AG20443 (cell line): Measurements from ENCODE around the gene GALNT7.
"Not testable (repeated sequence)": the region's sequence is repeated elsewhere in the genome, so short reads cannot be mapped to it uniquely, and the experiment has no call there.

ENCODE experiments used
- DNase-seq: peaks from one replicate; pipeline ENCODE4 v3.0.0; 2012; ENCODE audit warnings: low spot score, mixed read lengths

The GALNT7 gene

GRCh38 chr4:173168396-173169177 is at the start of gene GALNT7:
Gene GALNT7, plus strand, starts transcription at chr4:173168811. Its CDS starts 25 bp downstream, at chr4:173168836.
- peak; percentile 80 for DNase-seq

DNA sequence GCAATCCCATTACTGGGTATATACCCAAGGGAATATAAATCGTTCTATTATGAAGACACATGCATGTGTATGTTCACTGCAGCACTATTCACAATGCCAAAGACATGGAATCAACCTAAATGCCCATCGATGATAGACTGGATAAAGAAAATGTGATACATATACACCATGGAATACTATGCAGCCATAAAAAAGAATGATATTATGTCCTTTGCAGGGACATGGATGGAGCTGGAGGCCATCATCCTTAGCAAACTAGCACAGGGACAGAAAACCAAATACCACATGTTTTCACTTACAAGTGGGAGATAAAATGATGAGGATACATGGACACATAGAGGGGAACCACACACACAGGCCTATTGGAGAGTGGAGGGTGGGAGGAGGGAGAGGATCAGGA is 49.8 kb upstream of the GALNT7 start:
- not testable (repeated sequence) for DNase-seq

DNA sequence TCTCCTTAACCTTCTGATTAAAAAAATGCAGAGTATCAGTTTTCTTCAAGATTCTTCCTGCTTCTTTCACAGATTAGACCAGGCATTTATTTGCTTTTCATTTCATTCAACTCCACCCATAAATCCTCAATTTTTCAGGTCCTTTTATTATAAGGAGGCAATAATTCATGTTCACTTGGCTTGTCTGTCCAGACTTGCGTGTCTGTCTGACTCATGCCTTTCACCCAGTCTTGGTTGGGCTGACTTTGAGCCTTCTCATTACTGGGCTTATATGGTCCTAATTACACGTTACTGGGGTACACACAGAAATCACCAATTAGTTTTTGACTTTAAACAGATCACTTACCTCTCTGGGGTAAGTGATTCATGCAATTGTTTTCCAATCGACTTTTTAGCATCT is 48.8 kb upstream of the GALNT7 start:
- no peak for DNase-seq

DNA sequence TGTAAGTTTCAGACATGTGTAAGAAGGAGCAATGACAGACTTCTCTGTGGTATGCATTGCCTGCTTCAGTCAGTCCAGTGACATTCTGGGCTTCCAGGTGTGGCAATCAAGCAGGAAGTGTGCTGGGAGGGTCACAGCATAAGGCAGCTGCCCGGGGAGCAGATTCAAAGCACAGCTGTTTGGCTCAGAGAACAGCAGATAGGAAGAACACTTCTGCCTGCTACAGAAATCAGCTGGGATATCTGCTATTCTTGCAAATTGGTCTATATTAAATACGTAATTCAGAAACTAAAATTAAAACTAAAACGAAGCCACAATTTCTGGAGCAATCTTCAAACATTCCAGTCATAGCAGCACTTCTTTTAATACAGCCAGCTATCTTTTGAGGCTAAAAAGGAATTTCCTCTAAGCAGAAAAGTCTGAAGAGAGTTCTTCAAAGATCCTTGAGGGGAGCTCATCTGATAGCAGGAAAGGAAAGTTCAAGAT is 47.5 kb upstream of the GALNT7 start:
- peak; percentile 30 for DNase-seq

GRCh38 chr4:173124209-173124865 is 44.3 kb upstream of the GALNT7 start:
- DNase-seq = no peak

- no peak for DNase-seq
Measured at GRCh38 chr4:173125216-173125812, 43.3 kb upstream of the GALNT7 start.

- no peak for DNase-seq
Measured at GRCh38 chr4:173128199-173128890, 40.3 kb upstream of the GALNT7 start.

GRCh38 chr4:173130687-173131086 is 37.9 kb upstream of the GALNT7 start:
- DNase-seq = no peak

GRCh38 chr4:173134426-173134825 is 34.2 kb upstream of the GALNT7 start:
- no peak for DNase-seq

GRCh38 chr4:173135241-173135847 is 33.3 kb upstream of the GALNT7 start:
- no peak for DNase-seq

- no peak for DNase-seq
Measured at GRCh38 chr4:173138624-173139023, 30.0 kb upstream of the GALNT7 start.

- no peak for DNase-seq
Measured at GRCh38 chr4:173139561-173139960, 29.1 kb upstream of the GALNT7 start.

DNA sequence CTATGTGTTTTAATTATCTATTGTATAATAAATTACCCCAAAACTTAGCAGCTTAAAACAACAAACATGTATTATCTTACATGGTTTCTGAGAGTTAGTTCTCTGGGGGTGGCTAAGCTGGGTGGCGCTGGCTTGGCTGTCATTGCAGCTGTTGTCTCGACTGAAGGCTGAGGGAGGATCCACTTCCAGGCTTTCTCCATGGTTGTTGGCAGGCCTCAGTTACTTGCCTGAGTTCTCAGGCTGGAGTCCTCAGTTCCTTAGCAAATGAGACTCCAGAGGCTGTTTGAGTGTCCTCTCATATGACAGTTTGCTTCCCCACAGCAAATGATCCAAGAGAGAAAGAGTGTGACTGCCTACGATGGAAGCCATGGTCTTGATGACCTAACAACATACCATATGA is 23.5 kb upstream of the GALNT7 start:
- DNase-seq = no peak

DNA sequence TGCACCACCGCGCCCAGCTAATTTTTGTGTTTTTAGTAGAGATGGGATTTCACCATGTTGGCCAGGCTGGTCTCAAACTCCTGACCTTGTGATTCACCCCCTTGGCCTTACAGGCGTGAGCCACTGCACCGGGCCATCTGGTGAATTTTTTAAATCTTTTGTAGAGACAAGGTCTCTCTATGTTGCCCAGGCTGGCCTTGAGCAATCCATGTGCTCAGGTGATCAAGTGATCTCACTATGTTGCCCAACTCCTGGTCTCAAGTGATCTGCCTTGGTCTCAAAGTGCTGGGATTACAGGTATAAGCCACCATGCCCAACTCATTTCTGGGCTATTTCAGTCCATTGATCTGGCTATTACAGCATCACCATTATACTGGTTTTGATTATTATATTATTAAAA is 22.2 kb upstream of the GALNT7 start:
- no peak for DNase-seq

DNA sequence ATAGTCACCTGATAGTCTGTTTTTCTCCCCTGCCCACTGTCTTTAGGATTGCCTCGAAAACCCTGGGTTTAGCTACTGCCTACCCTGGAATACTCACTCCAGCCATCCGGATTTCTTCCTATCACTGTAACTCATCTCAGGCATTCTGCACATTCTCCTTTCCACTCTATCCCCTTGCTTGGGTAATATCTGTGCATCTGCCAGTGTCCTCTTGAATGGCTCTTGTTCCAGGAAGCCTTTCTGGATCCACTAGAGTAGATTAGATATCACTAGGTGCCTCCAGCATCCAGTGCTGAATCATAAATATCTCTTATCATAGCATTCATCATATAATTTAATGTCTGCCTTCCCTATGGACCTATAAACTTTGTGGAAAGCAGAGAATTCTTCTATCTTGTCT is 17.1 kb upstream of the GALNT7 start:
- DNase-seq = no peak

- DNase-seq = no peak
Measured at GRCh38 chr4:173152104-173152503, 16.5 kb upstream of the GALNT7 start.

- DNase-seq = no peak
Measured at GRCh38 chr4:173153445-173153844, 15.2 kb upstream of the GALNT7 start.

DNA sequence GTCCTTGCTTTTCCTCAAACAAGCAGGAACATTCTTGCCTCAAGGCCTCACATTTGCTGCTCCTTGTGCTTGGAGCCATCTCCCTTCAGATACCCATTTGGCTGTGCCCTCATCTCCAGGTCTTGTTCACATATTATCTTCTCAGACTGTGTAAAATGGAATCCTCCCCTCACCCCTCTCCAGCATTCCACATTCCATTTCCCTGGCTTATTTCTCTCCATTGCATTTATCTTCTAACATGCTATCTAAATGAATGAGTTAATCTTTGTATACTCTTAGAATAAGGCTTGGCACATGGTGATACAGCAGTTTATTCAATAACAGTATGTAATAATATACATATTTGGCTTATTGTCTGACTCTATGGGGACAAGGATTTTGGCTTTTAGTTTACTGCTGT is 8.8 kb upstream of the GALNT7 start:
- DNase-seq = no peak

- no peak for DNase-seq
Measured at GRCh38 chr4:173160871-173161270, 7.7 kb upstream of the GALNT7 start.

DNA sequence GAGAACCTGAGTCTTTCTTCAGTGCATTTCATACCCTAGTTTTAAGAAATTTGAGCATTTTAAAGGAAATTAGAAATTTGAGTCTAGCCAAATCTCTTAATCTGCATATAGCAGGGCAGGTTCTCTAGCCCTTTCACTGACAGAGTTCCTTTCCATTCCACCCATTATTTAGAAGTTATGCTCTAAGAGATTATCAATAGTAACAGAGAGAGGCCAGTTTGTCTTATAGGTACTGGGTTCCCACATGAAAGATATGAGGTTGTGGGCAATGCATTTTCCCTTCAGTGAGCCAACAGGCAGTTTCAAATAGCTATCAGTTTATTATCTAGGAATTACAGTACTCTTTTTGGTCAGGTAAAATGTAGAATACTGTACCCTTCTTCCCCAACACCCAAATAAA is 7.3 kb upstream of the GALNT7 start:
- DNase-seq = no peak

DNA sequence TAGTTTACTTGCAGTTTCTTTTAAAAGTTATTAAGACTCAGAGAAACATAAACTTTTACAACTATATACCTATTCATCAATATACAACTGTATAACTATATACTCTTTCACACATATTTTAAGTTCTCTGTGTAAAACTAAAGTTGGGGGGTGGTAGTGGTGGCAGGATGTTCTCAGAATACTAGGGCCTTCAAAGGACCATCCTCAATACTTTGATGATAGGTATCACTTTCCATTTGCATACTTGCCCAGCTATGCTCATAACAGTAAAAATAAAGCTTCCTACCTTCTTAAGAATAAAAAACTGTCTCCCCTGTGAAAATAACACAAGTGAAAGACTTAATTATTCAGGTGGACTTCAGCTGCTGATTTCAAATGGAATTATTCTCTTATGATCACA is 2.9 kb upstream of the GALNT7 start:
- DNase-seq = no peak

DNA sequence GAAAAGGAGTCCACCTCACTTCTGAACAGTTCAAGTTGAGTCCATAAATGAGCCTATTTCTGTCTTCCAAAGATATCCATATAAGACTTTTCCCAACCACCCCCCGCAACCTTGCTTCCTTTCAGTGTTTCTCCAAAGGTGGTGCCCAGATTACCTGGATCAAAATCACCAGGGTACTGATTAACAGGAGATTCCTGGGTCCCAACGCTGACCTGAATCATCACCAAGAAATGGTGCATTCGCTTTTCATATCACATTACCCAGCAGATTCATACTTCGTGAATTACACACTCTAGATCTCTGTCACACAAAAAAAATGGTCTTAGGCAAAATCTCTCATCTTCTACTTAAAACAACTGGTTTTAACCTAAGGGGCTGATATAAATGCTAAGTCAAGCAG is 2.1 kb upstream of the GALNT7 start:
- DNase-seq = no peak
